ENCODE data around the gene PTCHD4.
"Not testable (repeated sequence)": the region's sequence is repeated elsewhere in the genome, so short reads cannot be mapped to it uniquely, and the experiment has no call there.

Gene PTCHD4

DNA sequence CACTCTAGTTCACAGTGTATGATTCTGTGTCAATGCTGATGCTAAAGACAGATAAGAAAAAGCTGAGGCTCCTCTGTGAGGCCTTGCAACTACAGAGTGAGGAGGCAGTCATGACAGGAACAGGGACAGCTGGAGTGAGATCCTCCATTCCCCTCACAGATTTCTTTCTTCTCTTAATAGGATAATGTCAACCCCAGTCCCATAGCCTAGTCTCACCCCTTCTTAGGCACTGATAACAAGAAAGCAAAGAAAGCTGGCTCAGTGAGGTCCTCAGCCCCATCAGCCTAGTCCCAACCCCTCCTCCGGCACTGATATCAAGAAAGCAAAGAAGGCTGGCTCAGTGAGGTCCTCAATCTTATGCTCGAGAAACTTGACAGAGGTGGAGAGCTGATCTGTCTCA, 2.1 kb upstream of the PTCHD4 start:
- Mint-ChIP-seq H3K4me3 (no peak overlapping the region), H3K27me3 (no peaks in the 10 kb centered on the region), H3K36me3 (no peaks in the 10 kb centered on the region), H3K9me3 (no peaks in the 10 kb centered on the region), H3K27ac (no peak overlapping the region), H3K4me1 (no peaks in the 10 kb centered on the region)
- no peak for ATAC-seq (ENCODE audit: low read depth)
- no peak for DNase-seq (ENCODE audit: low spot score in 2 of 2)

DNA sequence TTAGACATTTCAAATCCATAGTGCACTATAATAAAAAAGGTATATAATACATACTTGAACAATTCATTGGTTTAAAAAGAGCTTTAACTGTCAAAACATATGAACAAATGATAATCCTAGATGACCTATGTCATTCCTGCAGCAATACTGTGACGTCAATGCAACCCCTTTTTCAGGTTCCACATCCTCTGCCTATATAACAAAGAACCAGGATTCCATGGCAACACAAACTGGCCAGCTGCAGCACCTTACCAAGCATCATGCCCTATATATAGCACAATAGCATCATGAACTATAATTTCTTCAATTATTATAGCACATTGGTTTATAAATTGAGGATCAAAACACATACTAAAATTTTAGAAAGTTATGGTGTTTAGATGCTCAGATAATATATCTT, 578 bp upstream of the PTCHD4 start:
- H3K36me3 Mint-ChIP-seq, result no peaks in the 10 kb centered on the region
- H3K27ac Mint-ChIP-seq, result no peak overlapping the region
- H3K4me3 Mint-ChIP-seq, result no peak overlapping the region

GRCh38 chr6:48110436-48111142, 408 bp downstream of the PTCHD4 start:
- ATAC-seq (ENCODE audit: low read depth), result no peak
- Mint-ChIP-seq H3K27me3 (no peaks in the 10 kb centered on the region), H3K27ac (no peak overlapping the region), H3K4me3 (no peak overlapping the region), H3K36me3 (no peaks in the 10 kb centered on the region), H3K4me1 (no peaks in the 10 kb centered on the region), H3K9me3 (no peaks in the 10 kb centered on the region)
- no peak for DNase-seq (ENCODE audit: low spot score in 2 of 2)

More for the DNA sequence above, 578 bp upstream of the PTCHD4 start:
- no peaks in the 10 kb centered on the region for H3K9me3 Mint-ChIP-seq
- no peaks in the 10 kb centered on the region for H3K4me1 Mint-ChIP-seq
- no peak for ATAC-seq (ENCODE audit: low read depth)
- H3K27me3 Mint-ChIP-seq, result no peaks in the 10 kb centered on the region
- no peak for DNase-seq (ENCODE audit: low spot score in 2 of 2)

DNA sequence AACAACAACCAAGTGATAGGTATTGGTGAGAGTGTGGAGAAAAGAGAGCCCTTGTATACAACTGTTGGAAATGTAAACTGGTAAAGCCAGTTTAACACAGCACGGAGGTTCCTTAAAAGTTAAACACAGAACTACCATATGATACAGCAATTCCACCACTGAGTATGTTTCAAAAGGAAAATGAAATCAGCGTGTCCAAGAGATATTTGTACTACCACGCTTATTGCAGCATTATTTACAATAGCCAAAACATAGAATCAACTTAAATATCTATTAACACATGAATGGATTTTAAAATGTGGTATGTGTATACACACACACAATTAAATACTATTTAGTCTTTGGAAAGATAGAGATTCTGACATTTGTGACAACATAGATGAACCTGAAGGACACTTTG, 1.1 kb downstream of the PTCHD4 start:
- H3K27me3 Mint-ChIP-seq, result no peaks in the 10 kb centered on the region
- H3K9me3 Mint-ChIP-seq, result peaks cover 4% of the 10 kb centered on the region
- ATAC-seq (ENCODE audit: low read depth) (no peak), DNase-seq (ENCODE audit: low spot score in 2 of 2) (no peak)
- no peak overlapping the region for H3K4me3 Mint-ChIP-seq
- no peak overlapping the region for H3K27ac Mint-ChIP-seq
- no peaks in the 10 kb centered on the region for H3K36me3 Mint-ChIP-seq
- no peaks in the 10 kb centered on the region for H3K4me1 Mint-ChIP-seq

GRCh38 chr6:48102476-48103195, 8.4 kb downstream of the PTCHD4 start:
- not testable (repeated sequence) for H3K27me3 Mint-ChIP-seq; H3K9me3 Mint-ChIP-seq; DNase-seq (ENCODE audit: low spot score in 2 of 2); H3K4me3 Mint-ChIP-seq; H3K36me3 Mint-ChIP-seq; H3K4me1 Mint-ChIP-seq; H3K27ac Mint-ChIP-seq; ATAC-seq (ENCODE audit: low read depth)

DNA sequence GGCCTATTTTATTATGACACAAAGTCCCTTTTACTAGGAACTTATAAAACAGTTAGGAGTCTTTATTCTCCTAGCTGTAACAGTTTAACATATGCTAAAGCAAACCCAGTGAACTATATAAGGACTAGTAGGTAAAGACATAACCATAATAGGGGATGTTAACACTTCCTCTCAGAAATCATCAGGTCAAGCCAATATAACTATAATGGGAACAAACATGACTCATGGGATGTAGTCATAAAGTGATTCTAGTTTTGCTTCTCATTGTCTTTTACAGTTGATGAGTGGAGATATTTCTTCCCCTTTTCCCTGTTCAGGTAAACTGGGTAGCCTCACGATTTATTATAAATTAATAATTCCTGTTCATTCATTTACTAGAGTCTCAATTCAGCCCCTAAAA, 9.7 kb downstream of the PTCHD4 start:
- Mint-ChIP-seq H3K36me3 (no peaks in the 10 kb centered on the region), H3K27me3 (no peaks in the 10 kb centered on the region), H3K27ac (no peak overlapping the region), H3K9me3 (peaks cover 7% of the 10 kb centered on the region), H3K4me1 (no peaks in the 10 kb centered on the region), H3K4me3 (no peak overlapping the region)
- ATAC-seq (ENCODE audit: low read depth) (no peak), DNase-seq (ENCODE audit: low spot score in 2 of 2) (no peak)

- Mint-ChIP-seq H3K4me3 (no peak overlapping the region), H3K9me3 (peaks cover 8% of the 10 kb centered on the region), H3K4me1 (no peaks in the 10 kb centered on the region), H3K36me3 (no peaks in the 10 kb centered on the region), H3K27me3 (no peaks in the 10 kb centered on the region), H3K27ac (no peak overlapping the region)
- ATAC-seq (ENCODE audit: low read depth) (no peak), DNase-seq (ENCODE audit: low spot score in 2 of 2) (no peak)
Measured at GRCh38 chr6:48100588-48100895, 10.5 kb downstream of the PTCHD4 start.

DNA sequence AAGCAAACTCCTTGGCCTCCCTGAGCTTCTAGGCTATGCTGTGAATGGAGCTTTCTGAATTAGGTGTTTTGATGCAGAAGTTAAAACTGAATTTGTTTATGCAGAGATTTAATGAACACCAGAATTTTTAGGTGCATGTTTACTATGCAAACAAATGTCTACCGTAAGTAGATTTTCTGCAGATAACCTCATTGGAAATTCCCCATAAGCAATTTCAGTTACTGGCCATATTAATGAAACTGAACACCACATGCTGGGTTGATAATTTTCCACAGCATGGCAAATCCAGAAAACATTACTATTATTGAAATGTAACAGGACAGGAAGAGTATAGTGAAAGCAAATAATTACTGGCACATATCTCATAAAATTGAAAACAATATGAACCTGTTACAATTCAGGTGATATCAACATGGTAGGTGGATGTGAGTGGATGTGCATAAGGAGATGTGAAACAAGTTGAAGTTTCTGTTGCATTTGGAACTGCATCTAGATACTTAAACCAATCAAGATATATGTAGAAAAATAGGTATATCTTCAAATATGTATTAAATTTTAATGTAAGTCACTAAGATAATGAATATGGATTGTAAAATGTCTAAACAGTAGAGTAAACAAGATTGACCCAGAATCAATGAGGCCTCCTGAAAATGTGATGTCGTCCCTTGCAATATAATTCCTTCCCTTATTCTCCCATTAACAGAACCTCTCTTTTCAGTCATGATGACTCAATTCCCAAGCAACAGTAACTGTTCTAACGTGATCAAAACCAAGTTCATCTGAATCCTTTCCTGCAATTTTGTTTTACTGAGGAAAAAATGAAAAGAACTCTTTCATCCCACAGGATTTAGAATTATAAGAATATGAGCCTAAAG, 11.0 kb downstream of the PTCHD4 start:
- H3K36me3 Mint-ChIP-seq, result no peaks in the 10 kb centered on the region
- no peak for ATAC-seq (ENCODE audit: low read depth)
- H3K9me3 Mint-ChIP-seq, result peaks cover 5% of the 10 kb centered on the region
- no peak overlapping the region for H3K27ac Mint-ChIP-seq
- H3K4me3 Mint-ChIP-seq, result no peak overlapping the region
- no peaks in the 10 kb centered on the region for H3K4me1 Mint-ChIP-seq
- no peak for DNase-seq (ENCODE audit: low spot score in 2 of 2)
- no peaks in the 10 kb centered on the region for H3K27me3 Mint-ChIP-seq

DNA sequence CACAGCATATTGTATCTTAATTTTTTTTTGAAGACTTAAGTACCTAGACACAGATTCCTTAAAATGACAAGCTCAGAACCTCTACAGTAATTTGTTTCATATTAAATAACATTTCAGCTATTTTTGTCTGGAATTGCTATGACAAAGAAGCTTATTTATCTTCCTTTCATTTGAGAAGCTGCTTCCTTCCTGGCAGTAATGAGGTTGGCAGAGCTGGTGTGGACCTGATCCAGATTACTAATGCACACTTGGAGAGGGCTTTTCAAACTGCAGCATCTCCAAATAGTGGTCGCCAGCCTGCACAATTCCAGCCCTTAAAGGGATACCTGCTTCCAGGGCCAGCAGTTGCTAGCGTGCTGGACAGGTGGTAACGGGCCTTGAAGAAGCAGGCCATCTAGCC, 12.1 kb downstream of the PTCHD4 start:
- DNase-seq (ENCODE audit: low spot score in 2 of 2) (no peak), ATAC-seq (ENCODE audit: low read depth) (no peak)
- H3K27ac Mint-ChIP-seq, result no peak overlapping the region
- H3K9me3 Mint-ChIP-seq, result peaks cover 3% of the 10 kb centered on the region
- H3K4me1 Mint-ChIP-seq, result no peaks in the 10 kb centered on the region
- no peaks in the 10 kb centered on the region for H3K36me3 Mint-ChIP-seq
- H3K27me3 Mint-ChIP-seq, result no peaks in the 10 kb centered on the region
- H3K4me3 Mint-ChIP-seq, result no peak overlapping the region

DNA sequence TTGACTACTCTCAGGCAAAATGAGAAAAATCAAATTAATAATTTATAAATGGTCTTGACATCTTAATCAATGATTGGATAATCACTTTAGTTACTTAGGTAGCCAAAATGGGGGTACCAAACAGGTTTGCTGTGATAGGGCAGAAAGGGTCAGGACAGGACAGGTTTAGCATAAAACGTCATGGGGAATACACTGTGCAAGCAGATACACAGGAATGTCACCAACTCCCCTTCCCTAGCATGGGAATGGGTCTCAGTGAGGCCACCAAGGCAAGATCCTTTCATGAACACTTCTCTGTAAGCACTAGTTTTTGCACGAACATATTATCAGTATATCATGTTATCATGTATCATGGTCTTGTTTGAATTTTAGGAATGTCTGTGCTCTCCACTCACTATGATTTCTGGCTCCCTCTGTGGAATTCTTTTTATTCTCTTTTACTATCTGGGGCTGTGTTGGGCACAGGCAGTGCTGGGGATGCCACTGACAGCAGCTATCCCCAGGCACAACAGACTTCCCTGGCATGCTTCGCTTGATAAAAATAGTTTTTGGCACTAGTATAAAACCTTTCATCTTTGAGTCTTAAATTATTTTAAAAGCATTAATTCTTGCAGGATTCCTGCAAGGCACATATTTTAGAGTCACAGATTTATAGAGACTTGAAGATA, 18.3 kb downstream of the PTCHD4 start:
- H3K27ac Mint-ChIP-seq, result no peak overlapping the region
- DNase-seq (ENCODE audit: low spot score in 2 of 2) (no peak), ATAC-seq (ENCODE audit: low read depth) (no peak)
- H3K4me3 Mint-ChIP-seq, result no peak overlapping the region
- H3K4me1 Mint-ChIP-seq, result no peaks in the 10 kb centered on the region
- no peaks in the 10 kb centered on the region for H3K27me3 Mint-ChIP-seq
- no peaks in the 10 kb centered on the region for H3K36me3 Mint-ChIP-seq
- H3K9me3 Mint-ChIP-seq, result peaks cover 1% of the 10 kb centered on the region

GRCh38 chr6:48090546-48090945, 20.5 kb downstream of the PTCHD4 start:
- Mint-ChIP-seq H3K4me3 (no peak overlapping the region), H3K36me3 (no peaks in the 10 kb centered on the region), H3K27ac (no peak overlapping the region), H3K27me3 (no peaks in the 10 kb centered on the region), H3K9me3 (no peaks in the 10 kb centered on the region), H3K4me1 (no peaks in the 10 kb centered on the region)
- DNase-seq (ENCODE audit: low spot score in 2 of 2), result no peak
- no peak for ATAC-seq (ENCODE audit: low read depth)

DNA sequence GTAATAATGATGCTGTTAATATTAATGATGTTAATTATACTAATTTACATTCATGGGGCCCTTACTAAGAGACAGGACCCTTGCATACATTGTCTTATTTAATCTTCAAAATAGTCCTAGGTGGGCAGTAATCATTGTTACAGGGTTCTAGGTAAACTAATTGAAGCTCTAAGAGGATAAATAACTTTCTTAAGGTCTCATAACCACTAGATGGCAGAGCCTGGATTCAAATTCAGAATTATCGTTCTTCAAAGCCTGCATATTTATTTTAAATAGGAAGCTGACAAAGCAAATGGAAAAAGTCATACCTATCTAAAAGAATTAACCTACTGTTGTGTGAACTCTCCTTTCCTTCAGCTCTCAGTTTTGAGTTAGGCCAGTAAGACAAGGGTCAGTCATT, 23.5 kb downstream of the PTCHD4 start:
- Mint-ChIP-seq H3K36me3 (no peaks in the 10 kb centered on the region), H3K27me3 (no peaks in the 10 kb centered on the region), H3K27ac (no peak overlapping the region), H3K4me3 (no peak overlapping the region), H3K4me1 (no peaks in the 10 kb centered on the region), H3K9me3 (peaks cover 2% of the 10 kb centered on the region)
- DNase-seq (ENCODE audit: low spot score in 2 of 2) (no peak), ATAC-seq (ENCODE audit: low read depth) (no peak)

DNA sequence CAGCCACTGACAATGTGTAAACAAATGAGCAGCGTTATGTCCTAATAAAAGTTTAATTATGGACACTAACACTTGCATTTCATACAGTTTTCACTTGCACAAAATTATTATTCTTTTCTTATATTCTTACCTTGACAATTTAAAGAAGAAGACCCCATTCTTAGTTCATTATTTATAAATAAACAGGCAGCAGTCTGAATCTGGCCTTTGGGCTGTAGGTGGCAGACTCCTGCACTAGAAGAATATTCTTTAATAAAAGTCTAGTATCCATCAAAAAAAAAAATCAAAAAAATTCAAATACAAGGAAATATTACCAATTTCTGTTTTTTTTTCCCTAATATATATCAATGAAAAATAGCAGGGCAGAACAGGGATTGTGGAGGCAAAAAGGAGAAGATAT, 24.8 kb downstream of the PTCHD4 start:
- no peak overlapping the region for H3K4me3 Mint-ChIP-seq
- DNase-seq (ENCODE audit: low spot score in 2 of 2), result no peak
- H3K4me1 Mint-ChIP-seq, result no peaks in the 10 kb centered on the region
- ATAC-seq (ENCODE audit: low read depth), result no peak
- H3K9me3 Mint-ChIP-seq, result peaks cover 2% of the 10 kb centered on the region
- H3K27me3 Mint-ChIP-seq, result no peaks in the 10 kb centered on the region
- H3K36me3 Mint-ChIP-seq, result no peaks in the 10 kb centered on the region
- no peak overlapping the region for H3K27ac Mint-ChIP-seq

DNA sequence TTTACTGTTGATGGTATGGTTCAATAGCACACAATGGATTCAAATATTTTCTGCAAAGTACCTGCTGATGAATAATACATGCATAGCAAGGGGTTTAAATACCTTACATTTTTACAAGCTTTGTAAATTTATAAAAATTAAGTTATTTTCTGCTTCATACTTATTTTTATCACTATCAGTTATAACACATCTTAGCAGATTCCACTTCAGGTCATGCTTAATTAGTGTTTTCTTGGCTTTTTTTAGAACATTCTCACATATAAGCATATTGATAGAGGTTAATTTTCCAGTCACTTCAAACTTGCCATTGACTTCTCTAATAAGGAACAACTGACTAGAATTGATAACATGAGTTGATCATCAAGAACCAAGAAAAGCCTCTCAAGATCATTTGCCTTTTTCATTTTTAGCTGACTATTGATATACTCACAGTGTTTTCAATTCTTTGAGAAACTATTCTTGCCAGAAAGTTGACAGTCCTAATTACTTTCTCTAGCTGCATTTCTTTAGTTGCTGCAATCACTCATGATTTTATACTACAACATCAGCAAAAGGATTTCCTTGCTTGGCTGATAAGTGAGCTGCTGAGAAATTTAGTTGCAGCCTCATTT, 25.8 kb downstream of the PTCHD4 start:
- ATAC-seq (ENCODE audit: low read depth) (no peak), DNase-seq (ENCODE audit: low spot score in 2 of 2) (no peak)
- no peaks in the 10 kb centered on the region for H3K36me3 Mint-ChIP-seq
- H3K27ac Mint-ChIP-seq, result no peak overlapping the region
- H3K4me1 Mint-ChIP-seq, result no peaks in the 10 kb centered on the region
- peaks cover 2% of the 10 kb centered on the region for H3K9me3 Mint-ChIP-seq
- no peak overlapping the region for H3K4me3 Mint-ChIP-seq
- no peaks in the 10 kb centered on the region for H3K27me3 Mint-ChIP-seq
